ENCODE results near the gene RPL22. TPM values are rescaled to one million over a fixed set of nuclear protein-coding genes. Genes with fewer than 3 reads are reported as not detected.

RPL22 gene
- total and polyA plus RNA-seq, 2 of the 4 experiments (the other 2 are of a cell fraction): 26.2 to 131 TPM

GRCh38 chr1:6167391-6168303 is 31.7 kb downstream of the RPL22 start (continued):
- TF ChIP-seq SMC3 (IDR thresholded peaks at IDR 0.05; ENCODE audit: low read depth, low read length): no peak

GRCh38 chr1:6166655-6167390 is 32.6 kb downstream of the RPL22 start:
- Histone ChIP-seq H2BK15ac (ENCODE audit: low read depth, low read length) (no peak overlapping the region), H4K91ac (ENCODE audit: insufficient read depth, low read depth, low read length) (no peak overlapping the region), H2BK5ac (ENCODE audit: low read depth, low read length, poor library complexity, severe bottlenecking) (no peak overlapping the region), H3K9me3 (ENCODE audit: control insufficient read depth, insufficient read depth, low read length) (no peaks in the 10 kb centered on the region), H3K4ac (ENCODE audit: low read depth, low read length) (no peak overlapping the region), H4K20me1 (ENCODE audit: insufficient read depth, low read length) (no peaks in the 10 kb centered on the region), H3K4me1 (ENCODE audit: control insufficient read depth, insufficient read depth, low read length) (no peaks in the 10 kb centered on the region), H2AFZ (replicated peaks; ENCODE audit: low read length, poor library complexity) (no peak overlapping the region), H3K9me1 (ENCODE audit: insufficient read depth, low read length) (no peaks in the 10 kb centered on the region), H3K27me3 (ENCODE audit: control insufficient read depth, insufficient read depth, low read length) (peaks cover 46% of the 10 kb centered on the region; the same call in 1 of the 2 replicates), H2BK20ac (ENCODE audit: low read depth, low read length) (no peak overlapping the region), H3K14ac (replicated peaks; ENCODE audit: low read depth, low read length) (no peak overlapping the region), H2BK120ac (ENCODE audit: low read depth, low read length) (no peak overlapping the region), H3K36me3 (ENCODE audit: control insufficient read depth, insufficient read depth, low read length) (no peaks in the 10 kb centered on the region), H2AK5ac (ENCODE audit: low read depth, low read length) (no peak overlapping the region), H3K56ac (ENCODE audit: extremely low read depth, insufficient read depth, low read length) (no peak overlapping the region), H4K5ac (ENCODE audit: low read depth, low read length) (no peak overlapping the region), H3K4me2 (ENCODE audit: low read depth, low read length) (no peak overlapping the region), H3K4me3 (ENCODE audit: insufficient read depth, low read depth, low read length) (no peak overlapping the region), H2AK9ac (replicated peaks; ENCODE audit: low read depth, low read length, poor library complexity) (no peak overlapping the region), H3K18ac (ENCODE audit: low read depth, low read length) (no peak overlapping the region), H3K23ac (ENCODE audit: low read depth, low read length) (no peak overlapping the region), H3K79me1 (ENCODE audit: low read depth in 1 of 2, low read length in 2 of 2) (no peaks in the 10 kb centered on the region), H3K9ac (ENCODE audit: low read depth, low read length) (no peak overlapping the region), H3K27ac (ENCODE audit: insufficient read depth, low read length) (no peak overlapping the region), H4K8ac (ENCODE audit: low read depth in 2 of 2, low read length in 2 of 2) (no peak overlapping the region)
- WGBS, 2 experiments (ENCODE audit: extremely low coverage in 2 of 2, insufficient read length in 1 of 2): 57% methylated on average over 5 of the region's 19 CpGs; no CpG with 5 or more reads in 1 of the 2 experiments
- CTCF ChIA-PET: no interaction called here
- intact Hi-C loops (cut with micrococcal nuclease): no loop called here
- in situ Hi-C loops (cut with MboI; ENCODE audit: low sequenced_read_pairs): no loop called here
- ATAC-seq (ENCODE audit: low read depth) (no peak), DNase-seq (no peak)
- POLR2A ChIA-PET (ENCODE audit: unreplicated experiment): no interaction called here
- dilution Hi-C loops (cut with HindIII; ENCODE audit: low sequenced_read_pairs, unreplicated experiment): no loop called here
- BruUV-seq (replicated peaks): no TSS peak
- TF ChIP-seq RAD21 (IDR thresholded peaks at IDR 0.05; ENCODE audit: low read length): no peak
- TF ChIP-seq USF2 (IDR thresholded peaks at IDR 0.05; ENCODE audit: low read depth, low read length): no peak
- TF ChIP-seq MAZ (IDR thresholded peaks at IDR 0.05; ENCODE audit: borderline replicate concordance, low read depth, low read length): no peak
- TF ChIP-seq MXI1 (IDR thresholded peaks at IDR 0.05; ENCODE audit: borderline replicate concordance, low read depth, low read length): no peak
- TF ChIP-seq RCOR1 (IDR thresholded peaks at IDR 0.05; ENCODE audit: insufficient replicate concordance, low read length): no peak
- no peak for TF ChIP-seq SMC3 (IDR thresholded peaks at IDR 0.05; ENCODE audit: low read depth, low read length)
- TF ChIP-seq NFE2L2 (IDR thresholded peaks at IDR 0.05; ENCODE audit: low read depth, low read length): no peak
- no peak for TF ChIP-seq POLR2A (IDR thresholded peaks at IDR 0.05; ENCODE audit: low read depth, low read length)
- TF ChIP-seq CHD1 (IDR thresholded peaks at IDR 0.05; ENCODE audit: low read depth, low read length): no peak
- no peak for TF ChIP-seq ELK1 (IDR thresholded peaks at IDR 0.05; ENCODE audit: borderline replicate concordance, low read depth, low read length)
- TF ChIP-seq CEBPB (IDR thresholded peaks at IDR 0.05; ENCODE audit: low read depth, low read length): no peak
- no peak for TF ChIP-seq BHLHE40 (IDR thresholded peaks at IDR 0.05; ENCODE audit: low read depth, low read length)
- TF ChIP-seq FOS (IDR thresholded peaks at IDR 0.05; ENCODE audit: low read depth, low read length): no peak
- no peak for TF ChIP-seq RFX5 (IDR thresholded peaks at IDR 0.05; ENCODE audit: low read depth, low read length)

All from IMR-90 (cell line).